ENCODE data around the gene MDFI.
A peak's percentile ranks its signal among the peaks of the same experiment; 100 is the strongest.

The MDFI gene, protein sequence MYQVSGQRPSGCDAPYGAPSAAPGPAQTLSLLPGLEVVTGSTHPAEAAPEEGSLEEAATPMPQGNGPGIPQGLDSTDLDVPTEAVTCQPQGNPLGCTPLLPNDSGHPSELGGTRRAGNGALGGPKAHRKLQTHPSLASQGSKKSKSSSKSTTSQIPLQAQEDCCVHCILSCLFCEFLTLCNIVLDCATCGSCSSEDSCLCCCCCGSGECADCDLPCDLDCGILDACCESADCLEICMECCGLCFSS

GRCh38 chr6:41638002-41638934 is at the start of gene MDFI:
TSS of gene MDFI (plus strand) at chr6:41638468. CDS start at chr6:41638750, 282 bp downstream.
- no peak for DNase-seq

DNA sequence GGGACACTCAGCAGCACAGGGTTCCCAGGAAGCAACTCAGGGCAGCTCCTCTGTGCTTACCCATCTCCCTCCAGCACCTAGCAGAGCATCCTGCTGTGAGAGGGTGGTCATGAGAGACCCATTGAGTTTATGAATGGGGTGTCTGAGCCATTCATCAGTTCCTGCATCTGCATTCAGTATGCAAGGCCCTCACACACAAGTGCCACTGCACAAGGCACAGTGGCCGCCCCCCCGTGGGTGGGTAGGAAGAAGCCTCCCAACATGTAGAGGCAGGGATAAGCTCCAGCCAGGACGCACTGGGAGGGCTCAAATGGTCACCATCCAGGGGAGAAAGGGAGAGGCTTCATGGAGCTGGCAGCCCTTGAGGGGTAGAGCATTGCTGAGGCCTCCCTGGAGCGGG is 49.0 kb upstream of the MDFI start:
- DNase-seq: no peak

DNA sequence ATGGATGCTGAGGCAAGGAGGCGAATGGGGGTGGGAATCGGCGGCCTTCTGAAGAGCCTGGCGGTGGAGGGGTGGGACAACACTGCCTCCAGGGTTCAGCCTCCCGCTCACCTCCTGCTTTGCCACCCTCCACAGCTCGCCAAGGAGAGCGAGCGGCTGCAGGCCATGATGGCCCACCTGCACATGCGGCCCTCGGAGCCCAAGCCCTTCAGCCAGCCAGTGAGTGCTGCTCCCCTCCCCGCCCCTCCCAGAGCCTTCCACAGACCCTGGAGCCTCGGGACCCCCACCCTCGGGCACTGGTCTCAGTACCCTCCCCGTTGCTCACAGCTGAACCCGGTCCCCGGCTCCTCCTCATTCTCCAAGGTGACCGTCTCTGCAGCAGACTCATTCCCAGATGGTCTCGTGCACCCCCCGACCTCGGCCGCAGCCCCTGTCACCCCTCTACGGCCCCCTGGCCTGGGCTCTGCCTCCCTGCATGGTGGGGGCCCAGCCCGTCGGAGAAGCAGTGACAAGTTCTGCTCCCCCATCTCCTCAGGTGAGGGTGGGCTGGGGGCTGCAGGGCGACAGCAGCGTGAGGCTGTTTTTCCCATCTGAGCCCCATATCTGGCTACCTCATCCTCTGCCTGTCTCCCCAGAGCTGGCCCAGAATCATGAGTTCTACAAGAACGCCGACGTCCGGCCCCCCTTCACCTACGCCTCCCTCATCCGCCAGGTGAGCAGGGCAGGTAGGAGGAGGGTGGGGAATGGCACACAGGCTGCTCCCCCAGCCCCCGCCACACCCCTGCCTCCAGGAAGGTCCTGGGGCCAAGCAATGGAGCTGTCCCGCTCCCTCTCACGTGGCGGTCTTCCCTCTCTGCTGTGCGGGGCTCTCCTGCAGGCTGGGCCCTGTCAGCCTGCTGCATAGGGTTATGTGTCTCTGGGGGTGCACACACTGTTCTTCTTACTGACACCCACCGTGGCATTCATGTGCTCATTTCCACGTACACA is 48.3 kb upstream of the MDFI start:
- no peak for DNase-seq

GRCh38 chr6:41591122-41591521 is 47.1 kb upstream of the MDFI start:
- no peak for DNase-seq

- DNase-seq: peak; percentile 25 to 46
Measured at GRCh38 chr6:41591859-41592502, 46.3 kb upstream of the MDFI start.

DNA sequence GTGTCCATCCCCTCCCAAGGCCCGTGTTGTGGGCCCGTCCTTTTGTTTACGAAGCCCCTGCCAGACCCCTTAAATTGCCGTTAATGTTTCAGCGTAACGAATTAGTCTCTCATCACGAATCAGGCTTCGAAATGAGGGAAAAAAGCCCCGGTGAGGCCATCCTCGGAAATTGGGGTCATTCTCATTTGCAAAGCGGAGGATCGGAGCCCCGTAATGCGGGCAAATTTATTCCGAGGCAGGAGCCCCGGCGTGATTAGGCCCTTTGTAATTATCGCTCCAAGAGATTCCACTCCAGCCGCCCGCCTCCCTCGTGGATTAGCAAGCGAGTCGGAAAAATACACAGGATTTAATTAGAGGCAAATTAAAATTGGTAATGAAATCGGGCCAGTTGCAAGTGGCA is 44.9 kb upstream of the MDFI start:
- no peak for DNase-seq

GRCh38 chr6:41593839-41594238 is 44.4 kb upstream of the MDFI start:
- DNase-seq: no peak

DNA sequence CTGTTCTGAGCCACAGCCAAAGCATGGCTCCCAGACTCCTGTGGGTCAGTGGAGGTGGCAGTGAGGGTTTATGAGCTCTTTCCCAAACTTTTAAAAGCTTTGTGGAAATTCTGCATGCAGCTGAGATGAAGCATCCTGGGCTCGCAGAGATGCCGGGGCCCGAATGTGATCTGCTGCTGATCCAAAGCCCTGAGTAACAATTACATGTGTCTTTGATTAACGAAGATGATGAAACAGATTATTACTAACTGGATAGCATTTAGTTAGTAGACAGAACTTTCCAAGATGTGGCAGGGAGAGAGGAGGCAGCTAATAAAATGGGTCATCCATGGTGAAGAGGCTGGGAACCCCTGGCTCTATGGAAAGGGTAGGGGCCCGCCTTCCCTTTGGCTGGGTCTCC is 43.9 kb upstream of the MDFI start:
- DNase-seq: no peak

- DNase-seq: no peak
Measured at GRCh38 chr6:41594766-41595165, 43.5 kb upstream of the MDFI start.

DNA sequence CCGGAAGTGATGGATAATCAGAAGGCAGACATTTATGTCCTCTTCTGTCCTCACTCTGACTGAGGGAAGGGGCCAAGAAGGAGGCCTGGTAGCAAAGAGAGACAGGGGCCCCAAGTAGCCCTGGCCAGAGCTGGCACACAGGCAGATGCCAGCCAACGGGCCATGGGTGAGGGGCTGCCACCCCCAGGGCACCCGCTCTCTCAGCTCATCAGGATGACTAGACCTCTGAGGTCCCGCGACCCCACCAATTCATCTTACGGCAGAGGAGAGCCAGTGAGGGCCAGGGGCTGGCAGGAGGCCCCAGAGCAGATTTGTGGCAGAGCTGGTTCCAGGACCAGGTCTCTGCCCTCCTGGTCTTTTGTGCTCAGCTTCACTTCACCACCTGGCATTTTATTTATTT is 43.1 kb upstream of the MDFI start:
- DNase-seq: no peak

- DNase-seq: no peak
Measured at GRCh38 chr6:41596096-41596685, 42.1 kb upstream of the MDFI start.

- no peak for DNase-seq
Measured at GRCh38 chr6:41596807-41597206, 41.5 kb upstream of the MDFI start.

DNA sequence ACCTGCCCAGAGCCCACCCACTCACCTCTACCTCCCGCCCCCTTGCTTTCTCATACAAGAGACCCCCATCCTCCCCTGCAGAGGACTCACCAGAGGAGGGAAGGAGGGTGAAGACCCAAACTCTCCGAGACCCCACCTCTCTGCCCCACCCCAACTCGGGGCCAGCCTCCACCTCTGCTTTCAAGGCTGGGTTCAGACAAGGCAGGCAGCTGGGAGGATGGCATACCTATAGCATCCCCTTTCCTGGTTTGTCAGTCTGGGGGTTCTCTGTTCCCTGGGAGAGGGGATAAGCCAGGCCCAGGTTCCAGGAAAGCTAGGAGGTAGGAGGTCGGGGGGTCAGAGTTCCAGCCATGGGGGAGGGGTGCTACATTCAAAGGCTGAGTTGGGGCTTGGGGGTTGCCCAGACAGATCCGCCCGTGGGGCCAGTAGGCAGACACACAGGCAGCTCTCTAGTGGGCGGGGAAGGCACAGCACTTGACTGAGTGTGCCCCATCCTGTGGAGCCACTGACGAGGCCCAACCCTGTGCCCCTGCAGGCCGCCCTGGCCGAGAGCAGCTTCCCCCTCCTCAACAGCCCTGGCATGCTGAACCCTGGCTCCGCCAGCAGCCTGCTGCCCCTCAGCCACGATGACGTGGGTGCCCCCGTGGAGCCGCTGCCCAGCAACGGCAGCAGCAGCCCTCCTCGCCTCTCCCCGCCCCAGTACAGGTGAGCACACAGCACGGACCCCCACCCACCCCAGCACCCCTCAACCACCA is 40.8 kb upstream of the MDFI start:
- no peak for DNase-seq

- DNase-seq: no peak
Measured at GRCh38 chr6:41598670-41599014, 39.6 kb upstream of the MDFI start.

DNA sequence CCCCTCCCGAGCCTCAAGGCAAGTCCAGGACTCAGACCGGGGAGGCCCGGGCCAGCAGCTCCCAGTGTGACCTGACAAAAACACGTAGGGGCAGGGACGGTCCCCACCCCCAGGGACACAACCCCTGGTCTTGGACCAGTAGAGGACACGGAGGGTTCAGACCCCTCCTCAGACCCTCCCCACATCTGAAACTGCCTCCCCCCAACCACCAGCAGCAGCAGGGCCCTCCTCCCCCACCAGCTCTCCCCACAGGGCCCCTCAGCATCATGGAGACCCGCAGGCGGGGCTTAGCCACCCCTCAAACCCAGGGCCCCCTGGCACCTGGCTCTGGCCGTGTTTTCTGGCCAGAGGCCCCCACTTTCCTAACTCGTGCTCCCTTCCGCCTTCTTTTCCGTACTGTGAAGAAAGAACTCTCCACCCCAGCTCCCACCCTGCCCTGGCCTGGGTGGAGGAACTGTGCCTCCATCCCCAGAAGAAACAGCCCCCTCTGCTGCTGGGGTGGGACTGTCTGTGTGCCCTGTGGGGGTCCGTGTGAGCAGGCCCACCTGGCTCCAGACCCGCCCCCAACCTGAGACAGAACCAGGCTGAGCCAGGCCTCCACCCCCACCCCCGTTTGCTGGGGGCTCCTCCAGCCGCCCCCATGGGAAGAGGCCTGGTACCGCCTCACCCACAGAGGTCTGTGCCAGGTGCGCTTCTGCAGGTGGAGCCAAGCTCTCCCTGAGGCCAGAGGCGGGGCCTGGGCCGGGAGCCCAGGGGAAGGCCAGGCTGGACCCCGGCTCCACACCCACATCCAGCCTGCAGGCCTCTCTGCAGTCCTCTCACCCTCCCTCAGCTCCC is 39.0 kb upstream of the MDFI start:
- DNase-seq: no peak

DNA sequence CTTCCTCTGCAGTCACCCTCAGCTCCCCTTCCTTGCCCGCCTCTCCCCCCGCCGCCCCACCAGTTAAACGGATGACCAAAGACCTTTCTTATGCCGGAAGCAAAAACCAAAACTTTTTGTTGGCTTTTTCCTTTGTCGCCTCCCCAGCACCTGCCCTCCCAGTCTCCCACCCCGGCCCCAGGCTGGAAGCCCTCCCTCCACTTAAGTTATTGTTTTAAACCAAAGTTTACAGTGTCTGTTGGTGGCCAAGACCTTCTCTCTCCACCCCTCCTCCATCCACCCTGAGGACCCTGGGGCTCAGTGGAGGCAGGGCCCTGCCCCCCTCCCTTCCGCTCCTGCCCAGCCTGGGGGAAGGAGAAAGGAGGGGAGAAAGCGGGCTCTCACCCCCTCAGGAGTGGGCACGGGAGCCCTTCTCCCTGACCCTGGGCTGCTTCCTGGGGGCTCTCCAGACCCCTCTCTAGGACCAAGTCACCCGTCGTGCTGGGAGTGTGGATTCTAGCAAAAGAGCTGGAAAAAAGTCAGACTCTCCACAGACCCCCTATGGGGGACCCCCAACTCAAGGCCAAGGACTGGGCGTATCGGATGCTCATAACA is 38.3 kb upstream of the MDFI start:
- no peak for DNase-seq

DNA sequence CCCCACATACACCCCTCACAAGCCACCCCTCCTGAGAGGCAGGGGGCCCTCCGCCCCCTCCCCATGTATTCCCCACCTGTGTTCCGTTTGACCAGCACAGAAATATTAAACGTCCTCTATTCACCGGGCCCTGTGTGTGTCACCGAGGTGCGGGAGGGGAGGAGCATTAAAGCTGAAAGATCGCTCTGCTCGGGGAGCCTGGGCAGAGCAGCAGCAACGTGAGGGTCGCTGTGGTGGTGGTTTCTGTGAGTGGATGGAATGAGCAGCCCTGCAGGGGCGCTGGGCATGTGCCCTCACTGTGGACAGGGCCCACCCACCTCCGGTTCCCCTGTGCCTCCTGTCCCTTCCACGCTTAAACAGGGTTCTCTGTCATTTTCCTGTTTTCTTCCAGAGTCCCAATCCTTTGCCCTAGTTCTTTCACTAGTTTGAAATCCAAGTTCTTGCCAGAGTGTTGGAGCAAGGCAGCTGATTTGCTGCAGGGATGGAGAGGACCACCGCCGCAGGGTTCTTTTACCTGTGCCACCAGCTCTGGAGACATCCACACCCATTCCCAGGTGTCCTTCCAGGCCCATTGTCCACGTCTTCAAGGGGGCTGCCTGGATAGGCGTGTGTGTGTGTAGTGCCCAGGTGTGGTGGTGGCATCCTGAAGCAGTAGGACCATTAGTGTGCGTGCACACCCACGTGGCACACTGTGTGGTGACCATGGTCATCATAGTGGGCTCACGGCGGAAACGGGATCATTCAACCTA is 37.6 kb upstream of the MDFI start:
- no peak for DNase-seq

DNA sequence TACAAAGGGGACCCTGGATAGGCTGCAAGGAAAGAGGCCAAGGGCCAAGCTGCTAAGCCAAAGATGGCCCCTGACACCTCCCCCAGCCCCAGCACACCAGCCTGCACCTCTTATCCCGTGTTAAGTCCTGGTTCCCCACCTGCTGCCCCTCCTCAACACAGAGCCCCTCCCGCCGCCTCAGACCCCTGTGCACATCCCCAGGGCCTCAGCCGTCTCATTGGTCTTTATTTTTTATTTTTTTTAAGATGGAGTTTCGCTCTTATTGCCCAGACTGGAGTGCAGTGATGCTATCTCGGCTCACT is 37.1 kb upstream of the MDFI start:
- no peak for DNase-seq

GRCh38 chr6:41602422-41602743 is 35.9 kb upstream of the MDFI start:
- no peak for DNase-seq
